Endothelial cell of umbilical vein (primary cell): Measurements from ENCODE around the gene ITSN2. TPM values are rescaled to one million over a fixed set of nuclear protein-coding genes. Genes with fewer than 3 reads are reported as not detected.

Experiments
- BruUV-seq: library from RNA; stranded (reverse); fragments of 400-500 nt; replicated peaks from 2 replicates; lab custom pipeline; 2021; lab: Mats Ljungman, UMichigan
- CTCF ChIA-PET: fragments of 300-600, 350-600 bp; sonication (Branson Sonifier 250); formaldehyde crosslinking; loops from one replicate; lab custom pipeline; 2021; ENCODE audit warnings: antibody characterized with exemption, inconsistent platforms; lab: Charles Lee
- POLR2A ChIA-PET: fragments of 300-600, 350-600 bp; sonication (Branson Sonifier 250); formaldehyde crosslinking; loops from one replicate; lab custom pipeline; 2021; ENCODE audit warnings: antibody characterized with exemption, inconsistent platforms; lab: Charles Lee
- DNase-seq: peaks from one replicate; pipeline ENCODE4 v3.0.0-alpha.2; 2011; ENCODE audit warnings: low read depth, low spot score
- FAIRE-seq: peaks from 2 replicates; lab custom pipeline; 2011; peaks lifted over from hg19 to GRCh38; lab: Jason Lieb, UNC
- H2AFZ ChIP-seq: 2 replicates; pipeline ENCODE4 v1.6.0; 2012; ENCODE audit warnings: low read depth, low read length, control low read depth, inconsistent platforms
- H3K27ac ChIP-seq: 2 replicates; pipeline ENCODE4 v1.5.1; 2011; ENCODE audit warnings: low read depth, mild to moderate bottlenecking, control low read depth, low read length, moderate library complexity; ENCODE audit not compliant: insufficient read depth
- H3K27me3 ChIP-seq, 2 experiments: 2 replicates each; pipeline versions ENCODE4 v1.6.0 to v1.6.1; 2011; ENCODE audit warnings: low read length in 2 of 2, mixed read lengths in 1 of 2; ENCODE audit not compliant: control insufficient read depth in 2 of 2, insufficient read depth in 2 of 2
- H3K36me3 ChIP-seq, 2 experiments: 2 replicates in 1 of 2; 3 replicates in 1 of 2; pipeline ENCODE4 v1.5.1; 2011; ENCODE audit warnings: low read length in 2 of 2, mild to moderate bottlenecking in 1 of 2, moderate library complexity in 1 of 2; ENCODE audit not compliant: control insufficient read depth in 2 of 2, insufficient read depth in 2 of 2; ENCODE audit errors: extremely low read depth in 1 of 2
- H3K4me1 ChIP-seq: 3 replicates; pipeline ENCODE4 v1.5.1; 2011; ENCODE audit warnings: mild to moderate bottlenecking, low read length; ENCODE audit not compliant: control insufficient read depth, insufficient read depth; ENCODE audit errors: extremely low read depth
- H3K4me2 ChIP-seq: 2 replicates; pipeline ENCODE4 v1.6.1; 2011; ENCODE audit warnings: low read length, control low read depth, mixed read lengths; ENCODE audit not compliant: insufficient read depth
- H3K4me3 ChIP-seq, 3 experiments: fragments of 200-600 bp in 1 of 3; sonication (generic), shearing (Covaris generic) in 1 of 3; replicated peaks in 1 of 3; 2 replicates each; pipeline ENCODE4 v1.5.1; 2011 to 2016; ENCODE audit warnings: control low read depth in 3 of 3, low read length in 3 of 3, mild to moderate bottlenecking in 2 of 3, inconsistent platforms in 1 of 3, low read depth in 1 of 3, moderate library complexity in 1 of 3; ENCODE audit not compliant: insufficient read depth in 1 of 3
- H3K79me2 ChIP-seq: 2 replicates; pipeline ENCODE4 v1.6.0; 2012; ENCODE audit warnings: low read length, inconsistent platforms; ENCODE audit not compliant: control insufficient read depth, insufficient read depth
- H3K9ac ChIP-seq: replicated peaks from 2 replicates; pipeline ENCODE3; 2011; ENCODE audit warnings: low read length, control low read depth; ENCODE audit not compliant: insufficient read depth; ENCODE audit errors: extremely low read depth
- H3K9me1 ChIP-seq: replicated peaks from 3 replicates; pipeline ENCODE4 v1.6.0; 2011; ENCODE audit warnings: mild to moderate bottlenecking, low read length; ENCODE audit not compliant: control insufficient read depth, insufficient read depth; ENCODE audit errors: extremely low read depth
- H3K9me3 ChIP-seq: replicated peaks from 2 replicates; pipeline ENCODE4 v1.5.1; 2012; ENCODE audit warnings: low read length, inconsistent platforms; ENCODE audit not compliant: control insufficient read depth, insufficient read depth
- H4K20me1 ChIP-seq: replicated peaks from 2 replicates; pipeline ENCODE3; 2011; ENCODE audit warnings: mild to moderate bottlenecking, low read length; ENCODE audit not compliant: control insufficient read depth, insufficient read depth; ENCODE audit errors: extremely low read depth
- CTCF ChIP-seq, 2 donors: IDR thresholded peaks; 1 replicate in 1 of 2; 2 replicates in 1 of 2; pipeline ENCODE4 v1.5.1; 2011; ENCODE audit warnings: low read length in 2 of 2, mild to moderate bottlenecking in 2 of 2, moderate library complexity in 2 of 2, control low read depth in 1 of 2, inconsistent platforms in 1 of 2, low read depth in 1 of 2; ENCODE audit not compliant: insufficient read depth in 1 of 2; ENCODE audit errors: extremely low read depth in 1 of 2
- EZH2 ChIP-seq: IDR thresholded peaks from 2 replicates; pipeline ENCODE4 v1.6.1; 2012; ENCODE audit warnings: borderline replicate concordance, low read depth, mild to moderate bottlenecking, moderate library complexity, low read length, inconsistent platforms; ENCODE audit not compliant: severe bottlenecking
- FOS ChIP-seq: IDR thresholded peaks from 2 replicates; pipeline ENCODE4 v1.6.1; 2011; ENCODE audit warnings: mild to moderate bottlenecking, low read length, moderate library complexity, borderline replicate concordance; ENCODE audit not compliant: insufficient read depth
- GATA2 ChIP-seq: IDR thresholded peaks from 2 replicates; pipeline ENCODE4 v1.7.0; 2011; ENCODE audit warnings: low read depth, mild to moderate bottlenecking, moderate library complexity, mixed read lengths, low read length; ENCODE audit not compliant: insufficient read length, insufficient read depth
- MAX ChIP-seq: IDR thresholded peaks from 2 replicates; pipeline ENCODE4 v1.6.1; 2011; ENCODE audit not compliant: insufficient read depth, insufficient read length
- POLR2A ChIP-seq: IDR thresholded peaks from 2 replicates; pipeline ENCODE4 v1.6.1; 2012; ENCODE audit warnings: low read depth, mild to moderate bottlenecking, control low read depth, low read length
- POLR2AphosphoS5 ChIP-seq: IDR thresholded peaks from 2 replicates; pipeline ENCODE4 v1.6.1; 2012; ENCODE audit warnings: low read depth, mild to moderate bottlenecking, control low read depth, low read length, moderate library complexity; ENCODE audit not compliant: insufficient read depth
- dilution Hi-C: fragments of 300-500 bp; cut with MboI; formaldehyde crosslinking; loops from one replicate; pipeline ENCODE4 v1.15.0; 2019; ENCODE audit warnings: low sequenced_read_pairs; ENCODE audit not compliant: extremely low pct_ligation_motif_present
- intact Hi-C: fragments of 100-400 bp; cut with micrococcal nuclease; formaldehyde crosslinking; loops from one replicate; pipeline ENCODE4 v1.10.0; 2022
- polyA plus RNA-seq, 4 experiments: library from polyadenylated mRNA; depleted of rRNA in 3 of 4; stranded (reverse) in 3 of 4; unstranded in 1 of 4; fragments of >200 nt; gene quantifications; 2 replicates each; pipeline versions ENCODE4 v1.2.1 to v1.2.3, GENCODE V29; 2011 to 2012; ENCODE audit warnings: missing spikeins in 1 of 4
- total RNA-seq: library from RNA; stranded (reverse); gene quantifications from 2 replicates; pipeline ENCODE4 v1.2.3, GENCODE V29; 2021

Gene ITSN2
- total and polyA plus RNA-seq, 2 donors (not counting 3 experiments of a cell fraction or from before 2014, with no cell fraction given), result 30.5 to 56.8 TPM

- no peak for TF ChIP-seq POLR2A
- no peak for TF ChIP-seq FOS
- no peak for TF ChIP-seq GATA2
- no peak for TF ChIP-seq POLR2AphosphoS5
- no peak for TF ChIP-seq EZH2
- no peak for TF ChIP-seq MAX
- no peak for TF ChIP-seq CTCF (IDR thresholded peaks at IDR 0.05; ENCODE audit: extremely low read depth in 1 of 2, insufficient read depth in 1 of 2, low read depth in 1 of 2, low read length in 2 of 2)
- no TSS peak for BruUV-seq
- Histone ChIP-seq H3K9ac (no peak overlapping the region), H3K9me3 (no peaks in the 10 kb centered on the region), H4K20me1 (no peaks in the 10 kb centered on the region), H3K79me2 (no peaks in the 10 kb centered on the region), H3K4me3 (no peak overlapping the region), H3K4me2 (no peak overlapping the region), H3K36me3 (peaks cover 0 to 52% of the 10 kb centered on the region in 2 experiments), H2AFZ (no peak overlapping the region), H3K27me3 (no peaks in the 10 kb centered on the region), H3K27ac (no peak overlapping the region), H3K9me1 (no peaks in the 10 kb centered on the region), H3K4me1 (no peaks in the 10 kb centered on the region)
- no peak for FAIRE-seq
- ChIA-PET CTCF (interaction anchor here (1.6 kb wide), 1 partner anchor 123 kb away, joined by 6 read pairs; the partner anchor contains the start of gene TP53I3), POLR2A (no interaction called here)
- intact Hi-C loops (no loop called here), dilution Hi-C loops (no loop called here)
- DNase-seq, result no peak
Observed at GRCh38 chr2:24206714-24207113, 153.6 kb downstream of the ITSN2 start.
